Ishikawa (cell line): Measurements from ENCODE around the gene RRH.

Experiments
- CEBPB ChIP-seq: IDR thresholded peaks from 2 replicates; pipeline ENCODE4 v1.6.1; 2012
- CREB1 ChIP-seq: IDR thresholded peaks from 2 replicates; pipeline ENCODE4 v1.6.1; 2012; ENCODE audit warnings: low read depth
- EGR1 ChIP-seq: IDR thresholded peaks from 2 replicates; pipeline ENCODE4 v1.6.1; 2012
- EP300 ChIP-seq: IDR thresholded peaks from 2 replicates; pipeline ENCODE4 v1.6.1; 2012; ENCODE audit warnings: borderline replicate concordance
- FOXM1 ChIP-seq: IDR thresholded peaks from 2 replicates; pipeline ENCODE4 v1.6.1; 2012; ENCODE audit warnings: low read depth, borderline replicate concordance
- NFIC ChIP-seq: IDR thresholded peaks from 2 replicates; pipeline ENCODE4 v1.6.1; 2012
- RAD21 ChIP-seq: IDR thresholded peaks from 2 replicates; pipeline ENCODE4 v1.6.1; 2012; ENCODE audit warnings: low read depth
- REST ChIP-seq: IDR thresholded peaks from 2 replicates; pipeline ENCODE4 v1.6.1; 2012; ENCODE audit warnings: low read depth, mild to moderate bottlenecking
- TAF1 ChIP-seq: IDR thresholded peaks from 2 replicates; pipeline ENCODE4 v1.6.1; 2012; ENCODE audit warnings: low read depth, mild to moderate bottlenecking
- TCF12 ChIP-seq: IDR thresholded peaks from 2 replicates; pipeline ENCODE4 v1.6.1; 2012; ENCODE audit warnings: low read depth
- TEAD4 ChIP-seq: IDR thresholded peaks from 2 replicates; pipeline ENCODE4 v1.6.1; 2012
- USF1 ChIP-seq: IDR thresholded peaks from 2 replicates; pipeline ENCODE4 v1.6.1; 2012
- YY1 ChIP-seq: IDR thresholded peaks from 2 replicates; pipeline ENCODE4 v1.6.1; 2012; ENCODE audit warnings: low read depth
- ZBTB7A ChIP-seq: IDR thresholded peaks from 2 replicates; pipeline ENCODE4 v1.6.1; 2012; ENCODE audit warnings: low read depth
- TF ChIP-seq, protein P1 (sequence below): IDR thresholded peaks from 2 replicates; pipeline ENCODE4 v1.6.1; 2012

RRH gene

DNA sequence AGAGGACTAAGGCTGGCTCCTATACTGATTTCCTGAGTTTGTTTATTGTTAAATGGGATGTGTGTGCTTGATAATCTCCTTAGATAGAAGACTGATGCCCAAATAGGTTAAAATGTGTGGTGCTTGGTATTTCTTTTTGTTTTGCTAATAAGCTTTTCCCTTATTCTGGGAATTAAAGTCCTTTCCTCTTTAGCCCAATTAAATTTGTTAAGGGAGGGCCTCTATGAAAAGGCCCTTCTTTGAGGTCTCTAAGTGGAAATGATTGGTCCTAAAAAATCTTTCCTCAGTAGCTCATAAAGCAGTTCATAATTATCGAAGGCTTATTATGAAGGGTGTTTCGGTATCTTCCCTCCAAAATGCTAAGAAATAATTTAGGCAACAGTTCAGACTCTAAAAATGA is at the start of gene RRH:
Gene RRH (plus strand): TSS at position 301 of the 400 bp plus-strand sequence. CDS start 56 bp downstream, at position 357.
- TF ChIP-seq REST, result no peak
- no peak for TF ChIP-seq ZBTB7A
- no peak for TF ChIP-seq USF1

DNA sequence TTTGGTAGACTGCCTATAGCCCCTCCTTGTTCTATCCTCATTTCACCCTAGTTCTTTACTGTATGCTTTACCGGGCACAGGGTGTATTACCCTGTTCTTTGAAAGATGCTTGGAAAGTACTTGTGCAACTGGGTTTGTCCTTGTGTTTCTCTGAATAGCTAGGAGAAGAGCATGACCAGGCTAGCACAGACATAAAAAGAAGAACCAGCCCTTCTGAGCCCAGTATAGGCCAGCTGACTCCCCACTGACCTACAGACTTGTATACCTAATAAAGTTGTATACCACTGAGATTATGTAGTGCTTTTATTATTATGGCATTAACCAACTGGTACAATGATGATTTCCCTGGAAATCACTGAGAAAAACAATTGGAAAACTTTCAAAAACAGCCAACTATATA is 40.9 kb upstream of the RRH start:
- TF ChIP-seq EGR1 (no peak), ZBTB7A (no peak), REST (no peak), CEBPB (no peak), TEAD4 (no peak), RAD21 (no peak), TAF1 (no peak), FOXM1 (no peak), NFIC (no peak), YY1 (no peak), USF1 (no peak), CREB1 (no peak), TCF12 (no peak), EP300 (no peak)
- TF ChIP-seq, protein P1, sequence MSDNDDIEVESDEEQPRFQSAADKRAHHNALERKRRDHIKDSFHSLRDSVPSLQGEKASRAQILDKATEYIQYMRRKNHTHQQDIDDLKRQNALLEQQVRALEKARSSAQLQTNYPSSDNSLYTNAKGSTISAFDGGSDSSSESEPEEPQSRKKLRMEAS, result no peak

DNA sequence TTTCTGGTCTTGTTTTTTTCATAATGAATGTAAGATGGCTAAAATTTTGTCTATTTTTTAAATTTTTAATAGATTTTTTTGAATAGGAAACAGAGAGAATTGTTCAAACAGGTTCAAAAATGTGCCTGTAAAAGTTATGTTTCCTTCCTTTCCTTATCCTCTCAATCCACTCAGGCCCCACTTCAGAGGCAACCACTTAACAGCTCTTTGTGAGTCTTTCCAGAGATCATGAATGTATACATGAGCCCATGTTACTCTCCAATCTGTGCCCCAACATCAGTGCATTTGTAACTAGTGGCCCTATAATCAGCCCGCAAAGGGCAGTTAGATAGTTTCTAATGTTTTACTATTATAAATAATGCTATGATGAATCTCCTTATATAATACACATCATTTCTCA is 40.0 kb upstream of the RRH start:
- TF ChIP-seq EGR1 (no peak), RAD21 (no peak), EP300 (no peak), TCF12 (no peak), CEBPB (no peak), USF1 (no peak), REST (no peak), CREB1 (no peak), NFIC (no peak), TEAD4 (no peak), TAF1 (no peak), ZBTB7A (no peak), YY1 (no peak)
- TF ChIP-seq, protein P1, result no peak

DNA sequence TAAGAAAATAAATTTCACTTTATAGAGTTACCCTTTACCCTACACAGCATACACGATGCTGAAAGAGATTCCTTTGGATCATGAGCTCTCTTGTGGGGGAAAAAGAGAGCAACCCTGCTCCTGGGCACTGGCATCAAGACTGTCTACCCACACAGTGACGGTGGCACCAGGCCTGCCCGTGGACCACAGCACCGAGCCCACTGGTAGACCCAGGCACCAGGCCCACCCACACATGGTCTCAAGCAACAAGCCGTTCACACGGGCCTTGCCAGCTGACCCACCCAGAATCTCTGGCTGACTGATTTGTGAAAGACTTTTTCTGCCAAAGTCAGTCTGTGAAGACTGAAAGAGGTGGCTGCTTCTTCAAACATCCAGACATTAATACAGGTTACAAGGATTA is 32.7 kb upstream of the RRH start:
- TF ChIP-seq TCF12 (no peak), TAF1 (no peak), EGR1 (no peak), YY1 (no peak), CREB1 (no peak), TEAD4 (no peak), ZBTB7A (no peak)
- TF ChIP-seq, protein P1, result no peak
